Mesothelial cell of epicardium (in vitro differentiated cells): ENCODE results near the gene FKBP1B. TPM values are rescaled to one million over a fixed set of nuclear protein-coding genes. Genes with fewer than 3 reads are reported as not detected.

Source experiments
- DNase-seq, 2 experiments: peaks; one replicate each; pipeline ENCODE4 v3.0.0; 2021; ENCODE audit warnings: low spot score in 2 of 2; ENCODE audit not compliant: unreplicated experiment in 2 of 2
- H3K27ac Mint-ChIP-seq: 2 replicates; pipeline ENCODE4 v1.8.0; 2021; ENCODE audit warnings: mixed read lengths
- H3K27me3 Mint-ChIP-seq: 2 replicates; pipeline ENCODE4 v1.8.0; 2021; ENCODE audit warnings: low read depth, mixed read lengths
- H3K36me3 Mint-ChIP-seq: 2 replicates; pipeline ENCODE4 v1.8.0; 2021; ENCODE audit warnings: mixed read lengths
- H3K4me1 Mint-ChIP-seq: 2 replicates; pipeline ENCODE4 v1.8.0; 2021; ENCODE audit warnings: mixed read lengths
- H3K4me3 Mint-ChIP-seq: 2 replicates; pipeline ENCODE4 v1.8.0; 2021; ENCODE audit warnings: mild to moderate bottlenecking, moderate library complexity, mixed read lengths
- H3K9me3 Mint-ChIP-seq: 2 replicates; pipeline ENCODE4 v1.8.0; 2021; ENCODE audit warnings: mixed read lengths
- total RNA-seq: library from RNA; stranded (reverse); gene quantifications from 3 replicates; pipeline ENCODE4 v1.2.1, GENCODE V29; 2021
- TF ChIP-seq, protein P1 (sequence below): fragments of 200-600 bp; sonication (generic); IDR thresholded peaks from one replicate; pipeline ENCODE4 v1.5.0; 2021; ENCODE audit warnings: antibody characterized with exemption; ENCODE audit not compliant: unreplicated experiment

FKBP1B gene
- total RNA-seq, 1 donor from 2014 or later: 18.0 TPM

- H3K36me3 Mint-ChIP-seq: peaks cover 13% of the 10 kb centered on the region
- no peaks in the 10 kb centered on the region for H3K9me3 Mint-ChIP-seq
- DNase-seq: no peak
- H3K4me1 Mint-ChIP-seq: peaks cover 20% of the 10 kb centered on the region
- peak overlapping the region; percentile 93 for H3K4me3 Mint-ChIP-seq
- H3K27ac Mint-ChIP-seq: peak overlapping the region; percentile 97
- H3K27me3 Mint-ChIP-seq: no peaks in the 10 kb centered on the region
- TF ChIP-seq, protein P1, sequence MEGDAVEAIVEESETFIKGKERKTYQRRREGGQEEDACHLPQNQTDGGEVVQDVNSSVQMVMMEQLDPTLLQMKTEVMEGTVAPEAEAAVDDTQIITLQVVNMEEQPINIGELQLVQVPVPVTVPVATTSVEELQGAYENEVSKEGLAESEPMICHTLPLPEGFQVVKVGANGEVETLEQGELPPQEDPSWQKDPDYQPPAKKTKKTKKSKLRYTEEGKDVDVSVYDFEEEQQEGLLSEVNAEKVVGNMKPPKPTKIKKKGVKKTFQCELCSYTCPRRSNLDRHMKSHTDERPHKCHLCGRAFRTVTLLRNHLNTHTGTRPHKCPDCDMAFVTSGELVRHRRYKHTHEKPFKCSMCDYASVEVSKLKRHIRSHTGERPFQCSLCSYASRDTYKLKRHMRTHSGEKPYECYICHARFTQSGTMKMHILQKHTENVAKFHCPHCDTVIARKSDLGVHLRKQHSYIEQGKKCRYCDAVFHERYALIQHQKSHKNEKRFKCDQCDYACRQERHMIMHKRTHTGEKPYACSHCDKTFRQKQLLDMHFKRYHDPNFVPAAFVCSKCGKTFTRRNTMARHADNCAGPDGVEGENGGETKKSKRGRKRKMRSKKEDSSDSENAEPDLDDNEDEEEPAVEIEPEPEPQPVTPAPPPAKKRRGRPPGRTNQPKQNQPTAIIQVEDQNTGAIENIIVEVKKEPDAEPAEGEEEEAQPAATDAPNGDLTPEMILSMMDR: no peak
Measured at GRCh38 chr2:24082787-24083566, 33.4 kb downstream of the FKBP1B start.

DNA sequence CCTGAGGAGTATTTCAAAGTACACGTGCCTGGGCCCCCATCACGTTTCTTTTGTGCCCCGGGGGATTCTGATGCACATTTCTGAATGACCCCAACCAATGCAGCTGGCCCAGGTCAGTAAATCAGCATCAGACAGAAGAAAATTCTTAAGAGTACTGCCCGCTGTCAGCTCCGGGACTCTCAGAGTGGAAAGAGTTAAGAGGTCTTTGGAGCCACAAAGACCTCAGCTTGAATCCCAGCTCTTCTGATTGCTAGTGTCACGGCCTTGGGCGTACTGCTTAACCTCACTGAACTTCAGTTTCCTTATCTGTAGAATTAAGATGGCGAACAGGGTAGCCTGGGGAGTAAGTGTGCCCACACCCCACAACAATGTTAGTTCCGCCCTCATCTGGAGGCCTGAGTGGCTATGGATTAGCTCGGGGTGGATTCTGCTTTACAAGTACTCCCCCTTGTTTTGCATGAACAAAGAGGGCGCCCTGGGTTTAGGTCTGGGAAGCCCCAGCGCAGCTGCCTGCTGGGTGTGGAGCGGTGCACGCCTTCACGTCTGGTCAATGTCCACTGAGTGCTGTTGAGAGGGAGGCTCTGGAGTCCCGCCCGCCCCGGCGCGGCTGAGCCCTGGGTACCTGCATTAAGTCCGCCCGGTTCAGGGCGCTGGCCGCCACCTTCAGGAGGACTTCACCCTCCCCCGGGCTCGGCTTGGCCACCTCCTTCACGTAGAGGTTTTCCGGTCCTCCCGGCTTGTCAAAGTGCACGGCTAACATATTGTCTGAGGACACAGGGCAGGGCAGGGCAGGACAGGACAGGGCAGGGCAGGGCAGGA is 34.2 kb downstream of the FKBP1B start:
- TF ChIP-seq, protein P1: no peak
- DNase-seq: peak in 1 of 2 experiments; percentile 34
- Mint-ChIP-seq H3K4me3 (peak overlapping the region; percentile 93), H3K4me1 (peaks cover 17% of the 10 kb centered on the region), H3K36me3 (peaks cover 16% of the 10 kb centered on the region), H3K27me3 (no peaks in the 10 kb centered on the region), H3K9me3 (no peaks in the 10 kb centered on the region), H3K27ac (peak overlapping the region; percentile 97)

- H3K4me3 Mint-ChIP-seq: peak within 1 kb of the TSS; percentile 93
- H3K27me3 Mint-ChIP-seq: no peaks in the 10 kb centered on the region
- TF ChIP-seq, protein P1: peak; percentile 98
- H3K9me3 Mint-ChIP-seq: no peaks in the 10 kb centered on the region
- DNase-seq: peak; percentile 83 to 97
- peak within 1 kb of the TSS; percentile 97 for H3K27ac Mint-ChIP-seq
- peaks cover 20% of the 10 kb centered on the region for H3K36me3 Mint-ChIP-seq
- peaks cover 17% of the 10 kb centered on the region for H3K4me1 Mint-ChIP-seq
Measured at GRCh38 chr2:24084386-24085199, 35.1 kb downstream of the FKBP1B start, which contains the start of gene TP53I3. Gene TP53I3, minus strand, starts transcription at chr2:24084834. Its CDS starts 508 bp downstream, at chr2:24084326.

GRCh38 chr2:24085200-24085489 is 35.6 kb downstream of the FKBP1B start:
- Mint-ChIP-seq H3K4me3 (peak overlapping the region; percentile 93), H3K9me3 (no peaks in the 10 kb centered on the region), H3K36me3 (peaks cover 20% of the 10 kb centered on the region), H3K27me3 (no peaks in the 10 kb centered on the region), H3K4me1 (peaks cover 17% of the 10 kb centered on the region), H3K27ac (peak overlapping the region; percentile 94)
- DNase-seq: no peak
- TF ChIP-seq, protein P1: no peak

DNA sequence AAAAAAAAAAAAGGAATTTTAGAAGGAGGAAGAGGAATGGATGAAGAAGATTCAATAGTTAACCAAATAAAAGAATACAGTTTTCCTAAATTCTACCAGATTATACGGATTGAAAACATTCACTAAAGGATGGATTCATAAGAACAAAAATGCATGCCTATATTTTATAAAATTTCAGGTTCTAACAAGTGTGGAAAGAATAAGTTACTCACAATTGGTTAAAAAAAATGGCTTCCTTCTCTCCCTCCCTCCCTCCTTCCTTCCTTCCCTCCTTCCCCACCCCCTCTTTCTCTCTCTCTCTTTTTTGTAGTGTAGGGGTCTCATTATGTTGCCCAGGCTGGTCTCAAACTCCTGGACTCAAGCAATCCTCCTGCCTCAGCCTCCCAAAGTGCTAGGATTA is 36.7 kb downstream of the FKBP1B start:
- no peak overlapping the region for H3K4me3 Mint-ChIP-seq
- no peak overlapping the region for H3K27ac Mint-ChIP-seq
- no peaks in the 10 kb centered on the region for H3K27me3 Mint-ChIP-seq
- no peaks in the 10 kb centered on the region for H3K9me3 Mint-ChIP-seq
- TF ChIP-seq, protein P1: no peak
- peaks cover 18% of the 10 kb centered on the region for H3K36me3 Mint-ChIP-seq
- DNase-seq: no peak
- peaks cover 17% of the 10 kb centered on the region for H3K4me1 Mint-ChIP-seq
